GM12878 (cell line): ENCODE results near the gene TK1. TPM values are rescaled to one million over a fixed set of nuclear protein-coding genes. Genes with fewer than 3 reads are reported as not detected.
A peak's percentile ranks its signal among the peaks of the same experiment; 100 is the strongest.

Source experiments
- ATAC-seq: fragments of 200-7000 bp; cut with Tn5 transposase; 3 replicates; pipeline ENCODE4 v1.9.1; 2020; ENCODE audit warnings: mild to moderate bottlenecking, moderate library complexity
- BruUV-seq: library from RNA; stranded (reverse); fragments of 400-500 nt; replicated peaks from 2 replicates; lab custom pipeline; 2021; lab: Mats Ljungman, UMichigan
- CTCF ChIA-PET: fragments of 300-600 bp; sonication (Branson Sonifier 250); formaldehyde crosslinking; extraction: SDS; loops from one replicate; lab custom pipeline; 2021; ENCODE audit warnings: inconsistent platforms; lab: Yijun Ruan, JAX
- POLR2A ChIA-PET: fragments of 350-600 bp; formaldehyde crosslinking; extraction: SDS; loops from one replicate; lab custom pipeline; 2021; ENCODE audit warnings: inconsistent platforms; lab: Charles Lee
- RAD21 ChIA-PET: fragments of 300-600 bp; sonication (Branson Sonifier 250); formaldehyde crosslinking; loops from one replicate; lab custom pipeline; 2023; ENCODE audit warnings: antibody characterized with exemption; ENCODE audit not compliant: unreplicated experiment; lab: Charles Lee
- SMC1A ChIA-PET: fragments of 300-600 bp; sonication (Branson Sonifier 250); formaldehyde crosslinking; loops from one replicate; lab custom pipeline; 2023; ENCODE audit not compliant: unreplicated experiment, uncharacterized antibody; lab: Charles Lee
- DNase-seq: peaks from one replicate; pipeline ENCODE4 v3.0.0-alpha.2; 2011; ENCODE audit warnings: low read depth, low spot score
- FAIRE-seq: peaks from 3 replicates; lab custom pipeline; 2011; peaks lifted over from hg19 to GRCh38; lab: Jason Lieb, UNC
- H2AFZ ChIP-seq: 2 replicates; pipeline ENCODE4 v1.6.0; 2011; ENCODE audit warnings: low read depth, low read length, control low read depth; ENCODE audit not compliant: control insufficient read depth
- H3K27ac ChIP-seq: 2 replicates; pipeline ENCODE4 v1.5.1; 2011; ENCODE audit warnings: control low read depth; ENCODE audit not compliant: control insufficient read depth, insufficient read depth
- H3K27me3 ChIP-seq, 2 experiments: replicated peaks in 1 of 2; 2 replicates each; pipeline versions ENCODE4 v1.6.0 to v1.6.1; 2011; ENCODE audit warnings: low read length in 1 of 2; ENCODE audit not compliant: control insufficient read depth in 2 of 2, insufficient read depth in 2 of 2
- H3K36me3 ChIP-seq, 2 experiments: 2 replicates each; pipeline ENCODE4 v1.5.1; 2011; ENCODE audit warnings: low read length in 1 of 2; ENCODE audit not compliant: control insufficient read depth in 2 of 2, insufficient read depth in 2 of 2
- H3K4me1 ChIP-seq: 2 replicates; pipeline ENCODE4 v1.6.1; 2011; ENCODE audit warnings: mild to moderate bottlenecking, low read length, moderate library complexity, mixed read lengths; ENCODE audit not compliant: control insufficient read depth, insufficient read depth
- H3K4me2 ChIP-seq: 2 replicates; pipeline ENCODE4 v1.6.0; 2011; ENCODE audit warnings: control low read depth; ENCODE audit not compliant: control insufficient read depth, insufficient read depth
- H3K4me3 ChIP-seq: fragments of 200-600 bp; sonication (generic); 2 replicates; pipeline ENCODE4 v1.5.1; 2016
- H3K79me2 ChIP-seq: 2 replicates; pipeline ENCODE4 v1.6.0; 2011; ENCODE audit warnings: low read length; ENCODE audit not compliant: control insufficient read depth, insufficient read depth
- H3K9ac ChIP-seq: 2 replicates; pipeline ENCODE4 v1.8.0; 2011; ENCODE audit warnings: low read length, control low read depth, mixed read lengths; ENCODE audit not compliant: control insufficient read depth, insufficient read depth
- H3K9me3 ChIP-seq: replicated peaks from 3 replicates; pipeline ENCODE4 v1.5.1; 2011; ENCODE audit warnings: mild to moderate bottlenecking, low read length; ENCODE audit not compliant: control insufficient read depth, insufficient read depth
- H4K20me1 ChIP-seq: 2 replicates; pipeline ENCODE4 v1.6.0; 2011; ENCODE audit not compliant: control insufficient read depth, insufficient read depth
- ATF7 ChIP-seq: fragments of 450-650 bp; IDR thresholded peaks from 2 replicates; pipeline ENCODE4 v1.6.1; 2016; ENCODE audit warnings: low read depth, mild to moderate bottlenecking
- BACH1 ChIP-seq: fragments of 450-650 bp; IDR thresholded peaks from 2 replicates; pipeline ENCODE4 v1.6.1; 2017; ENCODE audit warnings: mild to moderate bottlenecking, borderline replicate concordance
- CEBPZ ChIP-seq: fragments of 150-350 bp; IDR thresholded peaks from 2 replicates; pipeline ENCODE4 v1.6.1; 2016; ENCODE audit warnings: low read depth, low read length
- FOXM1 ChIP-seq: IDR thresholded peaks from 2 replicates; pipeline ENCODE4 v1.6.1; 2012; ENCODE audit warnings: low read depth, mild to moderate bottlenecking, inconsistent platforms, low read length, moderate library complexity
- PKNOX1 ChIP-seq: fragments of 450-650 bp; IDR thresholded peaks from 2 replicates; pipeline ENCODE4 v1.6.1; 2016; ENCODE audit warnings: mild to moderate bottlenecking
- POLR2A ChIP-seq: IDR thresholded peaks from 2 replicates; pipeline ENCODE4 v1.6.1; 2011; ENCODE audit warnings: low read depth, mild to moderate bottlenecking, low read length
- POLR2AphosphoS2 ChIP-seq: IDR thresholded peaks from 2 replicates; pipeline ENCODE4 v1.6.1; 2011; ENCODE audit warnings: low read depth, mild to moderate bottlenecking, low read length, improper control_type of control experiment, moderate library complexity
- POU2F2 ChIP-seq: IDR thresholded peaks from 3 replicates; pipeline ENCODE4 v1.6.1; 2011; ENCODE audit warnings: low read depth, mild to moderate bottlenecking, low read length, borderline replicate concordance
- SKIL ChIP-seq: fragments of 450-650 bp; IDR thresholded peaks from 2 replicates; pipeline ENCODE4 v1.6.1; 2017; ENCODE audit warnings: mild to moderate bottlenecking, low read depth, inconsistent platforms; ENCODE audit not compliant: poor library complexity, severe bottlenecking
- STAT1 ChIP-seq: fragments of 450-650 bp; conservative IDR thresholded peaks from 2 replicates; pipeline ENCODE4 v1.6.1; 2014; ENCODE audit warnings: antibody characterized with exemption, mild to moderate bottlenecking
- ZBTB11 ChIP-seq: fragments of 450-650 bp; formaldehyde crosslinking; IDR thresholded peaks from 2 replicates; pipeline ENCODE4 v1.5.0; 2022; ENCODE audit warnings: mild to moderate bottlenecking, missing genetic modification characterization
- WGBS: methylation state at CpG from one replicate; pipeline ENCODE4 v1.1.6; 2016; ENCODE audit warnings: low lambda C conversion rate; ENCODE audit not compliant: insufficient replicate concordance, insufficient coverage; ENCODE audit errors: missing lambda C conversion rate; 5-methylcytosine and 5-hydroxymethylcytosine counted together
- in situ Hi-C: fragments of 300-500 bp; cut with MboI; formaldehyde crosslinking; loops from 9 replicates; pipeline ENCODE4 v1.14.3; 2018; ENCODE audit warnings: mixed read lengths
- intact Hi-C: fragments of 100-400 bp; cut with micrococcal nuclease; formaldehyde crosslinking; loops from one replicate; pipeline ENCODE4 v1.14.2; 2022; ENCODE audit not compliant: unreplicated experiment
- polyA plus RNA-seq, 11 experiments: library from polyadenylated mRNA; depleted of rRNA in 4 of 11; unstranded in 6 of 11; stranded (reverse) in 5 of 11; fragments of >200 nt; fragmentation: Nextera tagmentation in 4 of 11; fragmentation: Illumina TruSeq in 1 of 11; extraction: Ambion mirVana in 4 of 11; extraction: Trizol in 1 of 11; gene quantifications; 1 replicate in 1 of 11; 2 replicates in 10 of 11; pipeline versions ENCODE4 v1.2.1 to v1.2.3, GENCODE V29; 2011 to 2016; ENCODE audit warnings: inconsistent platforms in 2 of 11, missing spikeins in 2 of 11, low read depth in 1 of 11
- total RNA-seq, 4 experiments: library from RNA; depleted of rRNA in 3 of 4; stranded (reverse); fragments of >200 nt in 3 of 4; fragmentation: Illumina TruSeq in 1 of 4; extraction: Trizol in 1 of 4; gene quantifications; 2 replicates each; pipeline versions ENCODE4 v1.2.1 to v1.2.3, GENCODE V29; 2013 to 2021

TK1 gene
- total and polyA plus RNA-seq, 10 of the 15 experiments (the other 5 are each of a cell fraction or from before 2014, with no cell fraction given) = 4.6 to 175 (median 77.9) TPM

- WGBS = 0% methylated on average over 22 of the region's 54 CpGs
- H3K79me2 ChIP-seq = peaks cover 98% of the 10 kb centered on the region
- peak within 1 kb of the TSS; percentile 100 for H3K4me2 ChIP-seq
- ChIA-PET POLR2A (interaction anchor here (1.3 to 8.0 kb wide), 12 partner anchors 10 to 228 kb away, joined by 4 to 85 read pairs (median 8); partner anchors contain the start of genes C17orf99 and SYNGR2), CTCF (interaction anchor here (0.9 to 12.7 kb wide), 5 partner anchors 8 to 58 kb away, joined by 3 to 100 read pairs (median 10); partner anchors contain the start of genes AFMID and TK1), RAD21 (interaction anchor here (0.7 to 3.9 kb wide), 10 partner anchors 10 to 171 kb away, joined by 3 to 17 read pairs (median 5); partner anchors contain the start of gene TNRC6C), SMC1A (interaction anchor here (1.0 to 2.9 kb wide), 7 partner anchors 16 to 59 kb away, joined by 3 to 6 read pairs (median 4); no protein-coding TSS in a partner anchor)
- H4K20me1 ChIP-seq = no peaks in the 10 kb centered on the region
- FAIRE-seq = peak; percentile 41
- BruUV-seq = no TSS peak
- H3K27me3 ChIP-seq = no peaks in the 10 kb centered on the region
- H3K36me3 ChIP-seq = no peaks in the 10 kb centered on the region; a peak in 3 of 4 replicates
- H2AFZ ChIP-seq = peak within 1 kb of the TSS; percentile 65
- ATAC-seq = peak; percentile 13
- no peak for DNase-seq
- no peaks in the 10 kb centered on the region for H3K9me3 ChIP-seq
- peak within 1 kb of the TSS; percentile 95 for H3K27ac ChIP-seq
- H3K9ac ChIP-seq = peak within 1 kb of the TSS; percentile 93
- intact Hi-C loops = loop anchor here (2.0 kb wide), 1 partner anchor 16 kb away; no protein-coding TSS in a partner anchor
- peaks cover 61% of the 10 kb centered on the region for H3K4me1 ChIP-seq
- in situ Hi-C loops = no loop called here
- peak within 1 kb of the TSS; percentile 94 for H3K4me3 ChIP-seq
- TF ChIP-seq ZBTB11 (CRISPR knock-in tag) (no peak), POLR2AphosphoS2 (peak; percentile 74), STAT1 (no peak), CEBPZ (no peak), BACH1 (peak; percentile 55), FOXM1 (no peak), ATF7 (peak; percentile 47), POU2F2 (peak; percentile 58; the same call in 1 of the 3 replicates), POLR2A (peak; percentile 89), PKNOX1 (peak; percentile 14; the same call in 1 of the 2 replicates), SKIL (no peak)
These were observed 58.1 kb downstream of the TK1 start, which contains the start of gene TMC6 for GRCh38 chr17:78128551-78129350. Gene TMC6 (minus strand): TSS chr17:78128755. CDS start chr17:78126832, 1,923 bp downstream.
